Muscle of leg (tissue), 11 donors: ENCODE data around the gene CLSTN2. TPM values are rescaled to one million over a fixed set of nuclear protein-coding genes. Genes with fewer than 3 reads are reported as not detected.
A peak's percentile ranks its signal among the peaks of the same experiment; 100 is the strongest.

ENCODE experiments used
- DNase-seq: peaks from one replicate; pipeline ENCODE4 v3.0.0; 2013
- H3K27ac ChIP-seq: one replicate; pipeline ENCODE4 v1.5.1; 2013; ENCODE audit warnings: mild to moderate bottlenecking, low read length, control low read depth
- H3K27me3 ChIP-seq: one replicate; pipeline ENCODE4 v1.6.1; 2013; ENCODE audit warnings: low read length; ENCODE audit not compliant: control insufficient read depth, insufficient read depth
- H3K36me3 ChIP-seq: one replicate; pipeline ENCODE4 v1.6.1; 2013; ENCODE audit warnings: low read length; ENCODE audit not compliant: control insufficient read depth, insufficient read depth
- H3K4me1 ChIP-seq: one replicate; pipeline ENCODE4 v1.6.1; 2013; ENCODE audit warnings: low read length; ENCODE audit not compliant: control insufficient read depth, insufficient read depth
- H3K4me3 ChIP-seq: one replicate; pipeline ENCODE4 v1.5.1; 2013; ENCODE audit warnings: low read length, control low read depth
- H3K9me3 ChIP-seq: replicated peaks from 2 replicates; pipeline ENCODE4 v1.6.1; 2013; ENCODE audit warnings: low read depth, low read length; ENCODE audit not compliant: control insufficient read depth
- WGBS: methylation state at CpG from one replicate; pipeline ENCODE4 v1.1.5; 2013; ENCODE audit warnings: missing lambda C conversion rate; ENCODE audit not compliant: insufficient coverage; 5-methylcytosine and 5-hydroxymethylcytosine counted together
- polyA plus RNA-seq, 8 donors: library from polyadenylated mRNA; unstranded; fragments of 120-200 nt; gene quantifications; one replicate each; pipeline versions ENCODE4 v1.2.1 to v1.2.3, GENCODE V29; 2013; ENCODE audit warnings: inconsistent platforms in 1 of 8, low replicate concordance in 1 of 8; ENCODE audit not compliant: insufficient read length in 8 of 8, insufficient read depth in 1 of 8
- total RNA-seq: library from RNA; stranded (reverse); fragments of 120-200 nt; gene quantifications from one replicate; pipeline ENCODE4 v1.2.4, GENCODE V29; 2013

The CLSTN2 gene
- total and polyA plus RNA-seq, 9 donors, result 1.9 to 5.2 (median 3.1) TPM

DNA sequence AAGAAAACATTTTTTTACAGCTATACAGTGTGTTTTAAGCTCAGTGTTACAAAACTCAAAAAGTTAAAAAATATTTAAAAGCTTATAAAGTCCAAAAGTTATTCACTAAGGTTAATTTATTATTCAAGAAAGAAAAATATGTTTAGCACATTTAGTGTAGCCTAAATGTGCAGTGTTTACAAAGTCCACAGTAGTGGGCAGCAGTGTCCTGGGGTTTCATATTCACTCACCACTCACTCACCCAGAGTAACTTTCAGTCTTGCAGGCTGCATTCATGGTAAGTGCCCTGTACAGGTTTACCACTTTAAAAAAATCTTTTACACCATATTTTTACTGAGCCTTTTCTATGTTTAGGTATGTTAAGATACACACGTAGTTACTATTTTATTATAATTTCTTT, 442.7 kb downstream of the CLSTN2 start:
- Histone ChIP-seq H3K27ac (no peak overlapping the region), H3K36me3 (no peaks in the 10 kb centered on the region), H3K4me3 (no peak overlapping the region), H3K4me1 (no peaks in the 10 kb centered on the region), H3K9me3 (no peaks in the 10 kb centered on the region), H3K27me3 (no peaks in the 10 kb centered on the region)
- no peak for DNase-seq
- no CpG with 5 or more reads among the region's 1 CpG for WGBS

DNA sequence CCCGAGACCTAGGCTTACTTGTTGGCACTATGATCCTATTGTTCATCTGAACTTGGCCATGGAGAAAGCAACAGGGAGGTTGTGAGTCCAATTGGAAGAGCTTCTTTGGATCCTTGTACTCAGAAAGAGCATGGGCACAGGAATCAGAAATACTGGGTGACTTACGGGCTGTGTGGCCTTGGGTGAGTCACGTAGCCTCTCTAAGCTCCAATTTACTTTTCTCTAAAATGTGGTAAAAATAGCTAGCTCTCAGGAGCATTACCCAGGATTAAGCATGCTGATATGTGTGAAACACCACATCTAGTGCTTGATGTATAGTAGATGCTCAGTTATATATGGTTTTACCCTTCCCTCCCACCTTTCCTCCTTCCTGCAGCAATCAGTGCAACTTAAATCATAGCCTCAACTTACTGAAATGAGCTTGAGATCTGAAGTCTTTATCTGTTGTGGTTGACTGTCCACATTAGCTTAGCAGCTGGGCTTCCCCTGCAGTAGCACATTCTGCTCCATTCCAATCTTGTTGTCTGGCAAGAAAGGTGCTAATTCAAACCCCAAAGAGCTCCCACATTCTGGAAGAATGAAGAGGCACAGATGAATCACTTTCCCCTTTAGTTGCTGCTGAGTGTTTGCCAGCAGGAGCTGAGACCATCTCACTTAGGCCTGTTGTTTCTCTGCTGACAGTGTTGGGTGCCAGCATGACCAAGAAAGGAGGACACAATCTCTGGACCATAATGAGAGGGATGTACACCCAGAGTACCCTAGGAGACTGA, 443.8 kb downstream of the CLSTN2 start:
- no peak for DNase-seq
- WGBS, result 0% methylated on average over 1 of the region's 3 CpGs

GRCh38 chr3:140384028-140384771, 449.2 kb downstream of the CLSTN2 start:
- 94% methylated on average over 2 of the region's 8 CpGs for WGBS
- Histone ChIP-seq H3K36me3 (no peaks in the 10 kb centered on the region), H3K4me1 (peaks cover 14% of the 10 kb centered on the region), H3K4me3 (no peak overlapping the region), H3K9me3 (no peaks in the 10 kb centered on the region), H3K27me3 (no peaks in the 10 kb centered on the region), H3K27ac (no peak overlapping the region)
- DNase-seq, result no peak

More for the DNA sequence above, 443.8 kb downstream of the CLSTN2 start:
- H3K27me3 ChIP-seq, result no peaks in the 10 kb centered on the region
- no peaks in the 10 kb centered on the region for H3K9me3 ChIP-seq
- H3K27ac ChIP-seq, result no peak overlapping the region
- no peak overlapping the region for H3K4me3 ChIP-seq
- H3K36me3 ChIP-seq, result no peaks in the 10 kb centered on the region
- H3K4me1 ChIP-seq, result no peaks in the 10 kb centered on the region

DNA sequence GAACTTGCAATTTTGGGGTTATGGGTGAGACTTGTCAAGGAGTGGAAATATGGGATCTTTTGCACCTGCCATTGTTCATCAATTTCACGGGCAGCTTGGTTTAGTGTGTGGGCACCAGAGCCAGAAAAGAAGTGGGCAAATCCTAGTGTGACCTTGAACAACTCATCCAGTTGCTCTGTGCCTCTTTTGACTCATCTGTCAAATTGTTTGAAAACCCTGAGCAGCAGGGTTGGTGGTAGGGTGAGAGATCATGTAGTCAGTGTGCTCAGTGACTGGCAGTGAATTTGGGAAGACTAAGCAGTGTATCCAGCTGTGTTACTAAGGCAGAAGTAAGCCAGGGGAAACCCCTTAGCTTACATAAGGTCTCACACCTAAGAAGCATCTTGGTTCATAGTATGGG, 449.9 kb downstream of the CLSTN2 start:
- no peaks in the 10 kb centered on the region for H3K27me3 ChIP-seq
- DNase-seq, result peak; percentile 61
- no peak overlapping the region for H3K27ac ChIP-seq
- H3K4me1 ChIP-seq, result peaks cover 14% of the 10 kb centered on the region
- H3K9me3 ChIP-seq, result no peaks in the 10 kb centered on the region
- no peaks in the 10 kb centered on the region for H3K36me3 ChIP-seq
- WGBS, result 100% methylated on average over 1 of the region's 1 CpG
- H3K4me3 ChIP-seq, result no peak overlapping the region

- peak; percentile 51 for DNase-seq
Measured at GRCh38 chr3:140386357-140387100, 451.5 kb downstream of the CLSTN2 start.

DNA sequence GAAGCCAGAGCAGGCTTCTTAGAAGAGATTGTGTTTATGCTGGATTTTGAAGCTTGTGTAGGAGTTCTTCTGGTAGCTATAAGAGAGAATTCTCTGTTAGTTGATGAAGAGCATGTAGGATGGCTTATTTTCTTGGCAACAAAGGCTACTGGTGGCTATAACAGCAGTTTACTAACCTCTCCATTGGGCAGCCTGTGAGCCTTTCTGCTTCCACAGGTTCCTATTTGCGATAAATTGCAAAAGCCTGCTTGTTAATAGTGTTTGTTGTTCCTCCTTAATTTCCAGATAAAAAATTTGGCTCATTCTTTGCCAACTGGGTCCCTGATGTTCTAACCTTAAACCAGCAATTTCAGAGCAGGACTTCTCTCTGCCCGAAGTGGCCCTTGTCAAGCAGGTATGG, 452.3 kb downstream of the CLSTN2 start:
- no peaks in the 10 kb centered on the region for H3K9me3 ChIP-seq
- no CpG with 5 or more reads among the region's 2 CpGs for WGBS
- H3K27me3 ChIP-seq, result no peaks in the 10 kb centered on the region
- H3K4me3 ChIP-seq, result no peak overlapping the region
- no peak overlapping the region for H3K27ac ChIP-seq
- peaks cover 14% of the 10 kb centered on the region for H3K4me1 ChIP-seq
- no peaks in the 10 kb centered on the region for H3K36me3 ChIP-seq
- no peak for DNase-seq

More at GRCh38 chr3:140386357-140387100, 451.5 kb downstream of the CLSTN2 start:
- Histone ChIP-seq H3K36me3 (no peaks in the 10 kb centered on the region), H3K4me1 (peaks cover 14% of the 10 kb centered on the region), H3K4me3 (no peak overlapping the region), H3K27me3 (no peaks in the 10 kb centered on the region), H3K27ac (no peak overlapping the region), H3K9me3 (no peaks in the 10 kb centered on the region)
- 48% methylated on average over 3 of the region's 6 CpGs for WGBS

DNA sequence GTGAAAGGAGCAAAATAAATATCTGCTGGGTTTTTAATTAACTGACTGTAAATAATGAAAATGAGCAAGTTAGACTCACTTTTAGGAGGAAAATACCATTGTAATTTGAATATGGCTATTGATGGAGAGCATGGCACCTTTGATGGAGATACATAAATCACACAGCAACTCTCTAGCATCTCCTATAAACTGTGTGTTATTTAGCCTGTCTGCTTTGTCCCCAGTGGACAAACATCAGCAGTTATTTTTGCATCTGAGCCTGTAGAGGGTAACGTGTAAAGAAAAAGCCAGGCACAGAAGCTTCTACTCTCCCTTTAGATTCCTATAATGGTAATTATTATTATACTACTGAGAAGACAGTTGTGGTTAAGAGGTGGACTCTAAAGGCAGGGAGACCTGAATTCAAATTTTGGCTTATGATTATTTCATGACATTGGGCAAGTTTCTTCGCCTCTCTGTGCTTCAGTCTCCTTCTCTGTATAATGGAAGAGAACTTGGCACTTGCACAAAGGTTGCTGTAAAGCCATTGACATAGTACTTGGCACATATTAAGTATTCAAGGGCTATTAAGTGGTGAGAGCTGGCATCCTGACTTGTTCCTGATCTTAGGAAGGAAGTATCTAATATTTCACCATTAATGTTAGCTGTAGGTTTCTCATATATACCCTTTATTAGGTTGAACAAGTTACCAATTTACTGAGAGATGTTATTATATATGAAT, 453.4 kb downstream of the CLSTN2 start:
- Histone ChIP-seq H3K4me1 (peaks cover 14% of the 10 kb centered on the region), H3K27me3 (no peaks in the 10 kb centered on the region), H3K4me3 (no peak overlapping the region), H3K36me3 (no peaks in the 10 kb centered on the region), H3K27ac (no peak overlapping the region), H3K9me3 (no peaks in the 10 kb centered on the region)
- no peak for DNase-seq
- WGBS, result 100% methylated on average over 1 of the region's 2 CpGs

DNA sequence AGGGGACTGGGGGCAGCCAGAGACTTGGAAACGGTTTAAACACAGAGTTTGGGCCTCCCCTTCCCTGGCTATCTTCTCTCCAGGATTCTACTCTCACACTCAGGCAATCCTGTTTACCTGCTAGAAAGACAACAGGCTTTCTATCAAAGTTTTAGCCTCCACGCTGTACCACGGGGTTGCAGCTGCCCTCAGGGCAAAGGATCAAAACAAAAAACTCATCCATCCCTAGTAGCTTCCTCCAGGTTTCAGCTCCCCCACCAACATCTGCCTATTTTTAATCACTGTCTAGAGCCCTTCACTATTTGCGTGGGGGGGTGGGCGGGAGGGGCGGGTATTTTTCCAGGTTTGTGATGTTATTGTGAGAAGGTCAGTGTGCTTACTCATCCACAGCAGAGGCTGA, 456.1 kb downstream of the CLSTN2 start:
- peaks cover 6% of the 10 kb centered on the region for H3K4me1 ChIP-seq
- 49% methylated on average over 3 of the region's 6 CpGs for WGBS
- H3K27ac ChIP-seq, result no peak overlapping the region
- no peaks in the 10 kb centered on the region for H3K36me3 ChIP-seq
- H3K4me3 ChIP-seq, result no peak overlapping the region
- DNase-seq, result no peak
- no peaks in the 10 kb centered on the region for H3K27me3 ChIP-seq
- H3K9me3 ChIP-seq, result no peaks in the 10 kb centered on the region

DNA sequence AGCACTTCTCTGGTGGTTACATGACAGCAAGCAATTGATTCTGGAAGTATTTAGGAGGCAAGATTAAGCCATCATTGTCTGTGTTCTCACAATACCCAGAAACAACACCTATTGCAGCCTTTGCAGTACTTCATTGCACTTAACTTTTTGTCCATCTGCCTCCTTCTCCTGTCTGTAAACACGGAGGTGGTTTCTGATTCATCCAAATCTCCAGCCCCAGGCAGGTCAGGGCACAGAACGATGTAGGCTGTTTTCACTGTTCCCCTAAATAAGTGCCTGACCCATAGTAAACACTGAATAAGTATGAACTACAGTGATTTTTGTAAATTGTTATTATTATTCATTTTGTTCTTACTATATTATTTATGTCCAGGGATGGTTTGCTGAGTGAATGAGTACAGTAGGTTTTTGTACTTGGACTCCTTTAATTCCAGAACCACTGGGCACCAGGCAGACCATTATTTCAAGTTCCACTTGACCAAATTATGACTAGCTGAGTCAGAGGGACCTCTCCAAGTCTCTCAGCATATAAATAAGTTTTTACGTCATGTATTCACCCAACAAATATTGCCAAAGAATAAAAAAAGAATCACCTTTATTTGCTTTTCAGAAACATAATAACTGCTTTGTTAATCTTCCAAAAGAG, 459.6 kb downstream of the CLSTN2 start:
- WGBS, result no CpG with 5 or more reads among the region's 3 CpGs

More for the DNA sequence above, 459.6 kb downstream of the CLSTN2 start:
- no peaks in the 10 kb centered on the region for H3K9me3 ChIP-seq
- H3K36me3 ChIP-seq, result no peaks in the 10 kb centered on the region
- no peak overlapping the region for H3K27ac ChIP-seq
- no peak for DNase-seq
- no peaks in the 10 kb centered on the region for H3K27me3 ChIP-seq
- no peaks in the 10 kb centered on the region for H3K4me1 ChIP-seq
- no peak overlapping the region for H3K4me3 ChIP-seq
